ENCODE measurements around the gene KCNIP3.
"Not testable (repeated sequence)": the region's sequence is repeated elsewhere in the genome, so short reads cannot be mapped to it uniquely, and the experiment has no call there.

KCNIP3 gene

DNA sequence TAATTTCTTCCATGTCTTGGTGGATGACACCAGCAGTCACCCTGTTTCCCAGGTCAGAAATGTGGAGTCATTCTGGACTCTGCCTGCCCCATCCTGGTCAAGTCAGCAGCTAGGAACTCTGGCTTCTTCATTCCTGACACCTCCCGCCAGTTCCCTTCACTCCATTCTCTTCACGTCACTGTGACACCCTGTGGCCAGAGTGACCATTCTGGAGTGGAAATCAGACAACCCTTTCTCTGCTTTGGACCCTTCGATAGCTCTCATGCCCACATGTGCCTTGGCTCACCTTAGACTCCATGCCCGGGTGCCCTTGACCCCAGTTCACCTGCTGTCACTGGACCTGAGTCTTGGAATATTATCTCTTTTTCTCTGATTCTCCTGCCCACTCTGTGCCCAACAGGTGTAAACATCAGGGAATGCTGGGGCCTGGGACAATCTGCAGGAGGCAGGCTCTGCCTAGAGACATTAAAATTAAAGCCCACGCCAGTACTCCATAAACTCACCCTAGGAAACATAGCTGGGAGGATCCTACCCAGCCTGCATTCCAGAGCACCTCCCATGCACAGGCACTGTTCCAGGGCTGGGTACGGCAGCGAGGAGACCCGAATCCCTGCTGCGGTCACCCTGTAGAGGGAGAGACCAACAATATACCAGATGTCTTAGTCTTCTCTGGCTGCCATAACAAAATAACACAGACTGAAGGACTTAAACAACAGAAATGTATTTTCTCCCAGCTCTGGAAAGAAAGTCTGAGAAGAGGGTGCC, 64.3 kb downstream of the KCNIP3 start:
- no peak for DNase-seq (ENCODE audit: low read depth)

DNA sequence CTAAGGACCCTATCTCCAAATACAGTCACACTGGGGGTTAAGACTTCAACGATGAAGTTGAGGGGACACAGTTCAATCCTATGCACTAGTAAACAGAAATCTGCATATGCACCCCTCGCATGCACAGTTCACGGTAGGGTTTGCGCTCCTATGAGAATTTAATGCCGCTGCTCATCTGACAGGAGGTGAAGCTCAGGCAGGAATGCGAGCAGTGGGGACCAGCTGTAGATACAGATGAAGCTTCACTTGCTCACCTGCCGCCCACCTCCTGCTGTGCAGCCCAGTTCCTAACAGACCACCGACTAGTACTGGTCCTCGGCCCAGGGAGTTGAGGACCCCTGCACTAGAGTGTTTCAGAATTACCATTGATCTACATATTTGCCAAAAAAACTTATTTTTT, 65.3 kb downstream of the KCNIP3 start:
- no peak for DNase-seq (ENCODE audit: low read depth)

DNA sequence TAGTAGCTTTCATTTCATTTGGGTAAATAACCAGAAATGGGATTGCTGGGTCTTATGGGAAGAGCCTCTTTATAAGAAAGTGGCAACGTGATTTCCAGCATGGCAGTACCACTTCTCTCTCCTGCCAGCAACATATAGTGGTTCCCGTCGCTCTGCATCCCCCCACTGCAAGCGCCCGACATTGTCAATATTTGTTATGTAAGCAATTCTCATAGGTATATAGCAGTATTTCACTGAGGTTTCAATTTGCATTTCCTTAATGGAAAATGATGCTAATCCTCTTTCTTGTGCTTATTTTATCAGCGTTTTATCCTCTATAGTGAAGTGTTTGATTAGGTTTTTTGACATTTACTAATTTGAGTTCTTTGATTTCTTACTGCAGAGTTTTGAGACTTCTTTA, 69.4 kb downstream of the KCNIP3 start:
- DNase-seq (ENCODE audit: low read depth): no peak

DNA sequence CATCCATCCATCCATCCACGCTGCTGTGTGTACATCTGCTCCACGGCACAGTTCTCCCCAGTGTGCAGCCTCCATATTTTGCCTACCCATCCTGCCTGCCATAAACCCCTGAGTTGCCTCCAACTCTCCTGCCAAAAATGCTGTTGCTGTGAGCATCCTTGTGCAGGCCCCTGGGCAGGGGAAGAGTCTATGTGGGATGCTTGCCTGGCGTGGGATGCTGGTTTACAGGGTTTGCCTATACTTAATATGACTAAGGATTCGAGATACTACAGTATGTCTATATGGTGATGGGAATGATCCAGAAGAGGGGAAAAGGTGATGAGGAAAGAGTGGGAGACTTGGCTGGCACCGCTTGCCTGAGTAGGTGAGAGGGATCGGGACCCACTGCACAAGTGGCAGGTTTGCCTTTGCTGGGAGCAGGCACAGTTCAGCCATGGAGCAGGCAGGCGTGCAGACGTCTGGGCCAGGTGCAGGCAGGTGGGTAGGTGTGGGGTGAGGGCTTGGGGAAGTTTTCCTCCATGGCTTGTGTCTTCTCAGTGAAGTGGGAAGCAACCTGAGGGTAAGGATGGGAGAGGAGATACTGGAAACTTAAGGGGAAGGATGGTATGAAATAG, 75.2 kb downstream of the KCNIP3 start:
- DNase-seq (ENCODE audit: low read depth): no peak

DNA sequence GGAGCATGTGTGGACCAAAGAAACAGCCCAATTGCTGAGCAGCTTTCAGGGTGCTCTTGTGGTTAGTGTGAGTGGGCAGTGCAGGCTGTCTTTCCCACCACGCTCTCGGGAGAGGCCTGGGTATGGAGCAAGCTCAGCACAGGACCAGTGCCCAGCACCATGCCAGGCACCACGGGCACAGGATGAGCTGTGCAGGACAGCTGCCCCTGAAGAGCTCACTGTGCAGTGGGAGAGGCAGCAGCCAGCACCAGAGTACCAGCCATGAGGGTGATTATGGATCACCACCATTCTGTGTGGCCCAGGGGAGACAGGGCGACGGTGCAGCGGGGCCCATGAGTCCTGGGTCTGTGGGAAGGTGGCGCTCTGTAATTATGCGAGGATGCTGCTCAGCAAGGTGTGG, 75.7 kb downstream of the KCNIP3 start:
- no peak for DNase-seq (ENCODE audit: low read depth)

DNA sequence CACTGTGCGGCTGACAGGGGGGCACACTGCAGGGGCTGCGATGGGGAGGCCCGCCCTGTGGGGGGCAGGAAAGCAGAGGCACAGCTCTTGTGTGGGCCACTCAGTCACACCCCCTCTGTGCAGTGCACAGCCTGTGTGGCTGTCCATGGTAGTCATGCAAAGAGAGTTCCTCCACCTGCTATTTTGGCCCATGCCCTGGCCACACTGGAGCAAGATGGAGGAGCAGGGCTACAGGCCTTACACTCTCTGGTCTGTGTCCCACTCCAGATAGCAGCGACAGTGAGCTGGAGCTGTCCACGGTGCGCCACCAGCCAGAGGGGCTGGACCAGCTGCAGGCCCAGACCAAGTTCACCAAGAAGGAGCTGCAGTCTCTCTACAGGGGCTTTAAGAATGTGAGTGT, 76.9 kb downstream of the KCNIP3 start:
- no peak for DNase-seq (ENCODE audit: low read depth)

DNA sequence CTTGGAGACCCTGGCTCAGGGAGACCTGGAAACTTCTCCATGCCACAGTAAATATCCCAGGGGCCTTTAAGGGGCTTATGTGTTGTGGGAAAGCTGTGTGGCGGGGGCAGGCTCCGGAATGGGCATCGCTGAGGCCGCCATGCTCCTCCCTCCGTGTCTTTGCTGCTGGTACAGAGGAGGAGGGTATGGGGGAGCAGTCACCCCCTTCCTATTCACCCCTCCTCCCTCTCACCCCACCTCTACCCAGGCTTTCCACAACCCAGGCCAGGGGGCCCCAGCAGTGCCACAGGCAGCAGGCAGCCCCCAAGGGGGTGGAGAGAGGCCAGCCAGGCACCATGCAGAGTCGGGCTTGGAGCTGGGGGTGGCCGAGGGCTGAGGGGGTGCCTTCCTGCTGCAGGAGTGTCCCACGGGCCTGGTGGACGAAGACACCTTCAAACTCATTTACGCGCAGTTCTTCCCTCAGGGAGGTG, 77.3 kb downstream of the KCNIP3 start:
- no peak for DNase-seq (ENCODE audit: low read depth)

DNA sequence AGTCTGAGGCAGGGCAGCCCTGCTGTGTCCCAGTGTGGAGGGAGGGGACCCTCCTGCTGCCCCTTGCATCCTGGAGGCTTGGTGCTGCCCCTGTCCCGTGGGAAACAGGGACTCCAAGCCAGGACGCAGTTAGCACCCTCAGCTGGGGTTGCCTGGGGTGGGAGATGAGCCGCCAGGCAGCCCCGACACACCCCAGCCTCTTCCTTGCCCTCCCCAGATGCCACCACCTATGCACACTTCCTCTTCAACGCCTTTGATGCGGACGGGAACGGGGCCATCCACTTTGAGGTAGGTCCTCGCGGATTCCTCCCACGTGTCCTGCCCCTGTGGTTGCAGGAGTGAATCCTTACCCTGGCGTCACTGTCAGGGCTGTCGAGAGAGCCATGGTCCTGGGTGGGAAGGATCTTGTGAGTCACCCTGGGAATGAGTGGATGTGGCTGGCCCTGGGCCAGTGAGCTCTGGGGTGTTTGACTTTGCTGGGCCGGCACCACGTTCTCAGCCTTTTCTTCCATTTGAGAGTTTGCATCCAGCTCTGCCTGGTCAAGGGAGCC, 77.8 kb downstream of the KCNIP3 start:
- DNase-seq (ENCODE audit: low read depth): no peak

DNA sequence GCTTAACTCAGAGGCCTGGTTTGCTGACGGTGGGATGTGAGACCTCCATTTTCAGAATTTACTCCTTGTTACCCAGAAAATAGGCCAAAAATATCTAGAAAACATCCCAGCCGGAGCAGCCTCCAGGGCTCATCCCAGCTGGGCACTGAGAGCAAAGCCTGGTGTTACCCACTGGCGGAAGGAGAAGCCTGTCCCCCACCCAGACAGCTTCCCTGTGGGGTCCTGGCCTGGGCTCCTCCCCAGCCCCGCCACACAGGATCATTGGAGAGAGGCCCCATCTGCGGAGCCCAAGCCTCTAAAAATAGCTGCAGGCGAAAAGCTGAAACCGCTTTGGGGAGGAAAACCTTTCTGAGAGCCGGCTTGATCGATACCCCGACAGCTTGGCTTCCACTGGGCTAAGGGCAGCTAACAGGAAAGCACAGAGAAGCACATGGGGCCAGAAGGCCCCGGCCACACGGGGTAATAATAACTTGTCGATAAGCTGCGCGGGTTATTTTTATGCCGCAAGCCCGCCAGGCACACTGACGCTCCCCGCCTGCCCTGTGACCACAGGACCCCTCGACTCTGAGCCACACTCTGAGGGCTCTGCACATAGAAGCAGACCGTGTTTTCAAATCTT, 78.5 kb downstream of the KCNIP3 start:
- DNase-seq (ENCODE audit: low read depth): no peak

DNA sequence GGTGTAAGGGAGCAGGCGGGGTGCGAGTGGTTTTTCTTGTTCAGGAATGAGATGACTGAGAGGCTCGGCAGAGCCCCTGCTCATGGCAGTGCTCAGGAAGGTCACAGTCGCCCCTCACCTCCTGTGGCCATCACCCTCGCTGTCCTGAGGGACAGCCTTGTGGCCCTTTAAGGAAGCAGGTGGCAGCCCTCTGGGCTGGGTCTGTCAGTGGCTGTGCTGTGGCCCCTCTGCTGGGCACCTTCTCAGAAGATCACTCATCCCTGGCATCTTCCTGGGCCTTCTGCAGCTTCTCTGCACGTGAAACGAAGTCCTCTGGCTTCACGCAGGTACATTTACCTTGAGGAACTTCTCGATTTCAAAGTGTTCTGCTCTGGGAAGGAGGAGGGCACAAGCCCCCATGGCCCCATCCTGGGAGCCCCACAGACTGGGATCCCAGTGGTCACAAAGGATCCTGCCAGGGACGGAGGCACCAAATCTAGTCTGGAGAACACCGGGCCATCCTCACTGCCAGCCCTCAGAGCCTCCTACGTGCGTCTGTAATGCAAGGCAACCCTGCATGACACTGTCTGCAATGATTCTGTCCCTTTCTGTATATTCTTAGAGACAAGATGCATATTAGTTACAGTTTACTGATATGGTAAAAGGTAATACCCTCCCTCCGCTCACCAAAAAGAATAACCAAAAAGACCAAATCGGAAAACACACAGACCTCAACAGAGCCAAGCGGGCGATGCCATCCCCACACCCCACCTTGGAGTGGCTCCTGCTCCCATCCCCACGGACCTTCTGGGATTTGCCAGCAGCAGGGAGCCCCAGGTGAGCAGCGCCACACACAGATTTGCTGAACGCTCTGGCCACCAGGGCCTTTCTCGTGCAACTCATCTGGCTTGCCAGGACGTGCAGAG, 79.4 kb downstream of the KCNIP3 start:
- no peak for DNase-seq (ENCODE audit: low read depth)

DNA sequence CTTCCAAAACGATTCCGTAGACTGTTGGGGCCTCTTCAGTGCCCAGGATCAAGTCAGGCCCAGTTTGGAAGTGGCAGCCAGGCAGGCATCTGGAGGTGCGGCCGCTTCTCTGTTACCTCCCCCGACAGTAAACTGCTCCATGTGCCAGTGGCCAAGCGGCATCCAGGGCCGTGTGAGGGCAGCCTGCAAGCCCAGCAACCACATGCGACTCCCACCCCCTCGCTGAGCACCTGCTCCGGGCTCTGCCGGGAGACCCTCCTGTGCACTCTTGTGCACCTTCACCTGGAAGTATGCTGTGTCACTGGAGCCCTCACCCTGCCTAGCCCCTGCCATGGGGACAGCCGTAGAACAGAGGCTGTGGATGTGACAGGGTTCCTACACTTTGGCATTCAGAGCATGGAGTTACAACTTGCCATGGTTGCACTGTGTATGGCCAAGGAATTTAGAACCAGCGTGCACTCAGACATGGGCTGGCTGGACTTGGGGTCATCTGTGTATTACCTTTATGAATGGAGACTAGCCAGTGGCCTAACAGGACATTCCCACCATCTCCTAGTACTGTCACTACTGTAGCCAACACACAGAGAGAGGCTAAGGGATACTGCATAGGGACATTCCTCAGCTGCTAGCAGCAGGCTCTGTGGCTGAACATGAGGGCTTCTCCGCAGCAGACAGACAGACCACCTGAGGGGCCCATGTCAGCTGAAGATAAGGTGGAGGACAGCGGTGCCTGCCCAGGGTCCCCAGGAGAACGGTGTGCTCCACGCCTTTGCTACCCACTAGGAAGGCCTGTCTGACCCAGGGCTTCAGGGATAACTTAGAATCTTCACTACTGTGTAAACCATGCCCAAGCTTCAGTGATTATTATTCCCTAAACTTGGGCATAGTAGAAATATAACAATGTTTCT, 80.3 kb downstream of the KCNIP3 start:
- no peak for DNase-seq (ENCODE audit: low read depth)

DNA sequence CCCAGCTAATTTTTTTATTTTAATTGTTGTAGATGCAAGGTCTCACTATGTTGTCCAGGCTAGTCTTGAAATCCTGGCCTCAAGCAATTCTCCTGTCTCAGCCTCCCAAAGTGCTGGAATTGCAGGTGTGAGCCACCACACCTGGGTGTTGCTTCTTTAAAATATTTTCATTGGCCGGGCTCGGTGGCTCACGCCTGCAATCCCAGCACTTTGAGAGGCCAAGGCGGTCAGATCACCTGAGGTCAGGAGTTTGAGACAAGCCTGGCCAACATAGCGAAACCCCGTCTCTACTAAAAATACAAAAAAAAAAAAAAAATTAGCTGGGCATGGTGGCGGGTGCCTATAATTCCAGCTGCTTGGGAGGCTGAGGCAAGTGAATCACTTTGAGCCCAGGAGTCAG, 81.1 kb downstream of the KCNIP3 start:
- DNase-seq (ENCODE audit: low read depth): not testable (repeated sequence)

DNA sequence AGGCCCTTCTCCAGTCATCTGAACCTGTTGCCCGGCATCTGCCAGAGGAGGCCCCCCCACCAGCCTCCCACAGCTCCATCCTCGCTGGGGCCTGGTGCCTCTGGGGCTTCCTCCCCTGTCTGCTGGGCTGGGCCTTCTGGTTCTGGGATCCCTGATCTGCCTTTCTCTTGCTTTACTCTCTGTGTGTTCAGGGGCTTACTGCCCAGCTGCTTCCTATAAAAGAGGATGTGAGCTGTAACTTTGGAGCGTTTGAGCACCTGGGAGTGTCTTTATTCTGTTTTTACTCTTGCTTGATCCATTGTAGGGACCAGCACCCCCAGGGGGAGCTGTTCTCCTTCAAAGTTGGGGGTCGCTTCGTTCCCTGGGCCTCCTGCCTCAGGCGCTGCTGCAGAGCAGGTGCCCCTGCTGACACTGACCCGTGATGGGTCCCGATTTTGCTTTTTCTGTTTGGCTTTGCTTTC, 82.3 kb downstream of the KCNIP3 start:
- DNase-seq (ENCODE audit: low read depth): no peak

DNA sequence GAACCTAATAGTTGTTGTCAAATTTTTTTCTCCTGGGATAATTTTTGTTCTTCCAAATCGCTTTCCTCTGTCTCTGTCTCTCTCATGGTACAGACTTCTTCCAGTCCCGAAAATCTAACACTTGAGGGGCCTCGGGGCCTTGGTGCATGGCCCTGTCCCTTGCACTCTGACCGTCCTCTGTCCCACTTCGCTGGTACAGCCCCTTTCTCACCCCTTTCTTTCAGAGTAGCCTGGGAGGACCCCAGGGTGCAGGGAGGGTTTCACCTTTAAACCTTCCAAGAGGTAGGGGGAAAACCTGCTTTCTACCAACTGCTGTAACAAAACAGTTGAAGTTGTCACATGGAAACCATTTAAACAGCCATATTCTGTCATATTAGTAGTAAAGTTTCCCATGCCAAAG, 83.1 kb downstream of the KCNIP3 start:
- no peak for DNase-seq (ENCODE audit: low read depth)

DNA sequence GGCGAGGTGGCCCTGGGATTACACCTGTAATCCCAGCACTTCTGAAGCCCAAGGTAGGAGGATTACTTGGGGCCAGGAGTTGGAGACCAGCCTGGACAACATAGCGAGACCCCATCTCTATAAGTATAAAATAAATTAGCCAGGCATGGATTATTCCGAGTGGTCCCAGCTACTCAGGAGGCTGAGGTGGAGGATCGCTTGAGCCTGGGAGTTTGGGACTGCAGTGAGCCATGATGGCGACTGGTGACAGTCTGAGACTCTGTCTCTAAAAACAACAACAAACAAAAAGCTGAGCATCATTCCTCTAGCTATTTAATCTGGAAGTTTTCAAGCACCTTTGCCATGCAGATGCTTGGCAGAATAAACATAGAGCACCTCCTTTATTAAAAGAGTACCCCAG, 83.6 kb downstream of the KCNIP3 start:
- DNase-seq (ENCODE audit: low read depth): no peak

DNA sequence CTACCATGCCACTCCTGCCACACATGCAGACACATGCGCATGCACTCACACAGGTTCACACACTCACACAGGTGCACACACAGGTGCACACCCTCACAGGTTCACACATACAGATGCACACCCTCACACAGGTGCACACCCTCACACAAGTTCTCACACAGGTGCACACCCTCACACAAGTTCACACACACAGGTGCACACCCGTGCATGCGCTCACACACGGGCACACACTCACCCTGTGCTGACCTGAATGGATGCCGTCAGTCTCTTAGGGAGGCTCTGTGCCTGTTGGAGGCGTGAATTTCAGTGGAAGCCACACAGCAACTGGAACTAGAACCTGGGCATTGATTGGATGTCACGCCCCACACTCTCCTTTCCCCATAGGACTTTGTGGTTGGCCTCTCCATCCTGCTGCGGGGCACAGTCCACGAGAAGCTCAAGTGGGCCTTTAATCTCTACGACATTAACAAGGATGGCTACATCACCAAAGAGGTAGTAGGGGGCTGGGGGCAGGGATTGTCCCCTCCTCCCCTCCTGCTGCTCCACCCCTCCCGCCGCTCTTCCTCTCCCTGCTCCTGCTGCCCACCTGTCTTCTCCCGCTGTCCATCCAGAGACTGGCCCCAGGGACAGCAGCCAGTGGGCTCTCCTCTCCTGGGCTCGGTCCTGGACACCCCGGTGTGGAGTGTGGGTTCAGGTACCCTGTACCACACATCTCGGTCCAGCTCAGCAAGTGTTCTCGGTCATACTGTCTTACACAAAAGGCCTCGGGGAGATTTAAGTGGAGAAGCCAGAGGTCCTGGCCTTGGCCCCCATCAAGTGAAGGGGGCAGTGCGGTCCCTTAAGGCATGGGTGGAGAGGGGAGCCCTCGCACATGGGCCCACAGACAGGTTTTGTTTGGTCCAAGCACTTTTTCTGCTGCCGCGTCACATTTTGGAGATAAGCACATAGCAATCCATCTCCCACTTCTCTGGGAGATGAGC, 84.4 kb downstream of the KCNIP3 start:
- no peak for DNase-seq (ENCODE audit: low read depth)

DNA sequence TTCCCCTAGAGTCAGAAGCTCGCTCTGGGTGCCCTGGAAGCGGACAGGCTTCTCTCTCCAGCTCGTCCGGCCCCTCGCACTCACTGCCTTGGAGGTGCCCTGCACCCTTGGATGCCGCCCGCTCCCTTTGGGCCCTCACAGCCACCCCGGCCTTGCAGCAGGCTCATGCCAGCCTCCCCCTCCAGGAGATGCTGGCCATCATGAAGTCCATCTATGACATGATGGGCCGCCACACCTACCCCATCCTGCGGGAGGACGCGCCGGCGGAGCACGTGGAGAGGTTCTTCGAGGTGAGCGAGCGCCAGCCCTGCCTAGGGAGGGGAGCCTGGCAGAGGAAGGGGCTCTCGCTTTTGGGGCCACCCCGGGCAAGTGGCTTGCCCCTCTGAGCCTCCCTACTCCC, 85.0 kb downstream of the KCNIP3 start:
- DNase-seq (ENCODE audit: low read depth): no peak

DNA sequence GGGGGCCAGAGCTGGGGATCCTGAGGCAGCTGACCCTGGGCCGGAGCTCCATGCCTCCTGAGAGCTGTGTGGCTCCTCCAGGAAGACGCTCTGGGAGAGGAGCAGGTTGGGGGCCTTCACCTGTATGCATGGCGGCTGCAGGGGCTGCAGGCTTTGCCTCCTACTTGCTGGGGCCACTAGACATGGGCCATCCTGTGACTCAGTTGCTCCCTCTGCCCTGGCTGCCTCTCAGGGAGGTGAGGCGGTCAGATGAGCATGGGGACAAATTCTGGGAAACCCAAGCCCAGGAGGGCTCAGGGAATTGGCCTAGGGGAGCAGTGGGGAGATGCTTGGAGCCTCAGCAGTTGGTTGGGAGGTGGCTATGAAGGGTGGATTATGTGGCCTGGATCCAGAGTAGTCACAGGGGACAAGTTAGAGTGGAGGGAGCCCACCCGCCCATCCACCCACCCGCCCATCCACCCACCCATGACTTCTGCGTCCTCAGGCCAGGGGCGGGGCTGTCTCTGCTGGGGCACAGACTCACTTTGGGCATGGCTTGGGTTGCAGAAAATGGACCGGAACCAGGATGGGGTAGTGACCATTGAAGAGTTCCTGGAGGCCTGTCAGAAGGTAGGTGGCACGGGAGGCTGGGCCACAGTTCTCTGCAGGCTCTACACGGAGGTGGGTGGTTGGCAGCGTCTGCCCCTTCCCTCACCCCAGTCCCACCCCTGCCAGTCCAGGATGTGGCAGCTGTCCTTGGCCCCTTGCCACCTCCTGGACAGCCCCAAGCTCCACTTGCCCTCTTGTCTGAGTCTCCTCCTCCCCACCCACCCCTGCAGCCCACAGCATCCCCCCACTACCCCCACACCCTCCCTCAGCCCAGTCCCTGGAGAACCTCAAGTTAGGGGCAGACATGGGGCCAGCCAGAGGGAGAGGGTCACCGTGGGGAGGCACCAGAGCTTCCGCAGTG, 85.8 kb downstream of the KCNIP3 start:
- no peak for DNase-seq (ENCODE audit: low read depth)

DNA sequence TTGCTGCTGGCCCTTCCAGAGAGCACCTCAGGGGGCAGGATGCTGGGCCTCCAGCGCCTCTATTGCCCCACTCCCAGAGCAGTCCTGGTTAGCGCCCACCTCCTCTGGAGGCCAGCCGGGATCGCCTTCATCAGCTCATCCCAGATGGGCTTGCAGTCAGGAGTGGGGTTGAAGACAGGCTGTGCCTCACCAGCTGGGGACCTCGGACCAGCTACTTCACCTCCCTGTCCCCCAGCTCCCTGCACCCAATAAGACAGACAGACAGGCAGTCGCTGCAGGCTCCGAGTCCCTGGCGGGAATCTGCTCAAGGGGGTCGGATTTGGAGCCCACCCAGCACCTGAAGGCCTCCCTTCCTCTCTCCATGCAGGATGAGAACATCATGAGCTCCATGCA, 86.5 kb downstream of the KCNIP3 start:
- no peak for DNase-seq (ENCODE audit: low read depth)

Measured in fibroblast of gingiva (primary cell).